Esophagus mucosa (tissue), 1 donor: ENCODE data around the gene DUSP3. TPM values are rescaled to one million over a fixed set of nuclear protein-coding genes. Genes with fewer than 3 reads are reported as not detected.
"Not testable (repeated sequence)": the region's sequence is repeated elsewhere in the genome, so short reads cannot be mapped to it uniquely, and the experiment has no call there.

Source experiments
- ATAC-seq: fragments of 200-7000 bp; cut with Tn5 transposase; one replicate; pipeline ENCODE4 v1.9.1; 2020
- total RNA-seq: library from RNA; stranded (reverse); gene quantifications from one replicate; pipeline ENCODE4 v1.2.4, GENCODE V29; 2023
- donor health status: DM: yes; HTN: yes; CAD: no.

Gene DUSP3
- total RNA-seq, 1 donor from 2014 or later, result 36.3 TPM

GRCh38 chr17:43800736-43801135 is 22.0 kb upstream of the DUSP3 start:
- ATAC-seq, result no peak

DNA sequence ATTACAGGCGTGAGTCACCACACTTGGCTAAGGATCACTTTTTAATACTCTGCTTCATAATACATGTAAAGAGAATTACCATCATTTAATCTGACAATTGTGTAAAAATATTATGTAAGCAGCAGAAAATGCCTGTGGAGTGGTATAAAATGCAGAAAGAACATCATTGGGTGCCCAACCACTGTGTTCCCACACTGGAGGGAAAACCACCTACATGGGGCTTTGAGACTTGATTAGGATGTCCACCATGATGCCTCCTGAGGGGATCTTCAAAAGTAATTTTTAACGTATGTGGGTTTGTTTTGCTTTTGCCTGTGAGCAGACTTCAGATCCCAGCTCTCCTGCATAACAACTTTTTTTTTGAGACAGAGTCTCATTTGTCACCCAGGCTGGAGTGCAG is 20.3 kb upstream of the DUSP3 start:
- no peak for ATAC-seq

- not testable (repeated sequence) for ATAC-seq
Measured at GRCh38 chr17:43798024-43798423, 19.2 kb upstream of the DUSP3 start.

GRCh38 chr17:43792668-43793067 is 13.9 kb upstream of the DUSP3 start:
- ATAC-seq, result not testable (repeated sequence)

DNA sequence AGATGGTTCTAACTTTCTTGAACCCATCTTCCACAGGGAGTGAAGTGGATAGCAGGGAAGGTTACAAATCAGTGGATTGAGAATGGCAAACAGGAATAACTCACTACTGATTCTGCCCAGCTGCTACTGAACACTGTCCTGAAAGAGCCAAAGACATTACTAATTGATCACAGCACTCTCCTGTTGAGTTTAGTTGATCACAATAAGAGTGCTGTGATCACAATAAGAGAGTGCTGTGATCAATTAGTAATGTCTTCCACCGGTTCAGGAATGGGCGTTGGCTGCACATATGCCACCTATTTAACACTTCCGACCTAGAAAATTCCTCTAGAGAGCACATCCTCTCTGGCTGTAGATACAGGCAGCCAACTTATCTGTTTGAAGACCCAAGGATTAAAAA is 12.8 kb upstream of the DUSP3 start:
- ATAC-seq, result peak; percentile 86

DNA sequence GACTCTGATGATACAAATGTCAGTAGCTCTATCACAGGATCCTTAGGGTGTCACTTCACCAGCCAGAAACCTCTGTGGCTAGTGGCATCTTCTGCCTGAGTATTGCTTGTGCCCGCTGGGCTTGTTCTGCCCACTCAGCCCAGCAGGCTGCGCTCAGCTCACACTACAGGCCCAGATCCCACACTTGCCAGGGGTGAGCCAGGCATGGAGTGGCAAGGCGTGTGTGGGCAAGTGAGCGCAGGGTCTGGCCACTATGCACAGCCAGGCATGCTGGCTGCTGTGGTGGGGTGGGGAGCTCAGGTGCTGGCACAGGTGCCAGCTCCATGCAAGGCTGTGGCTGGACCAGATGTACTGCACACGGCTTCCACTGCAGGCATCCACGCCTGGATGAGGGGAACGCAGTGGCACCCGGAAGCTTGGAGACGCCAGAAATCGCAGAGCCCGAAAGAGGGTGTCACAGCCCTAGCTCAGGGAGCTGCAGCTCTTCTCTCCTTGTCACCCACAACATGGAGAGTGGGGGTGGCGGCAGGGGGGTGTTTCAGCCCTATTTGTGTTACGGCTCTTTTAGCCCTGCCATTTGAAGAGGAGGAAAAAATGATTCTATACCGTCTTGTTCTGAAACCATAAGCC is 11.6 kb upstream of the DUSP3 start:
- peak; percentile 94 for ATAC-seq

- ATAC-seq, result no peak
Measured at GRCh38 chr17:43789482-43789881, 10.7 kb upstream of the DUSP3 start.

DNA sequence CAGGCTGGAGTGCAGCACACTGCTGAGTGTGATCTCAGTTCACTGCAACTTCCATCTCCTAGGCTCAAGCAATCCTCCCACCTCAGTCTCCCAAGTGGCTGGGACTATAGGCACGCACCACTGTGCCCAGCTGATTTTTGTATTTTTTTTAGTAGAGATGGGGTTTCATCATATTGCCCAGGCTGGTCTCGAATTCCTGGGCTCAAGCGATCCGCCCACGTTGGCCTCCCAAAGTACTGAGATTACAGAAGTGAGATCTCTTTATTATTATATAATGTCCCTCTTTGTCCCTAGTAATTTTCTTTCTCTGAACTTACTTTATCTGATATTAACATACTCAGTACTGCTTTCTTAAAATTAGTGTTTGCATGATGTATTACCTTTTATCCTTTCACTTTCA is 9.8 kb upstream of the DUSP3 start:
- ATAC-seq, result no peak

DNA sequence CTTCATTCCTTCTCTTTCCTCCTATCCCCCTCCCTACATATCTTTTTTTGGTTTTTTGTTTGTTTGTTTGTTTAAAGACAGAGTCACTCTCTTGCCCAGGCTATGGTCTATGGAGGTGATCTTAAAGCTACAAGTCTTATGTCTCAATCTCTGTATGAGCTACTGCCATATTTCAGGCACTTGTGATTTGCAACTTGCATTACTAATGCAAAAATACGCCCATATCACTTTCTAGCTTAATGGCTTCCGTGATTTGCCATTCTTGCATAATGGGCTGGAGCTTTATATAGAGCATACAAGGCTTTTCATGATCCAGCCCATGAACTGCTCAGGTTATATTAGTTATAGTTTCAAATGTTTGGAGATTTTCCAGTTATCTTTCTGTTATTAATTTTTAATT is 9.0 kb upstream of the DUSP3 start:
- no peak for ATAC-seq

DNA sequence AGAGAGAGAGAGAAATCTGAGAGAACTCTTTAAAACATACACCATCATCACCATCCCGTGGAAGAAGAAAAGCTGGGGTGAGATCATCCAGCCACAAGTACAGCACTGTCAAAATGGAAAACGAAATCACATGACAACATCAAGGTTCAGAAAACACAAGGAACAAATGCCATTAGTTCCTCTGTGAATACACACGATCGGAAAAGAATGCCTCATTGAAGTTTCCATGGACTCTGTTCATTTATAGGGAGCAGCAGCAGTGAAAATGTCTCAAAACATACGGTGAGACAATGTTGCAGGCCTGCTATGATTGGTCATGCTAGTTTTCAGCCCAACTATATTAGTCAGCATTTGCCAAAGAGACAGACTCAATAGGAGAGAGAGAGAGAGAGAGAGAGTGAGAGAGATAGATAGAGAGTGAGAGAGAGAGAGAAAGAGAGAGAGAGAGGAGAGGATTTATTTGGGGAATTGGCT is 5.9 kb upstream of the DUSP3 start:
- no peak for ATAC-seq

GRCh38 chr17:43784068-43784467 is 5.3 kb upstream of the DUSP3 start:
- ATAC-seq, result no peak

- ATAC-seq, result no peak
Measured at GRCh38 chr17:43782913-43783680, 4.3 kb upstream of the DUSP3 start.

- ATAC-seq, result no peak
Measured at GRCh38 chr17:43780135-43780534, 1.4 kb upstream of the DUSP3 start, which contains the start of gene CFAP97D1. Gene CFAP97D1 (plus strand): TSS chr17:43780435. CDS start chr17:43780463, 28 bp downstream.

GRCh38 chr17:43779145-43780125 is 658 bp upstream of the DUSP3 start:
- ATAC-seq, result no peak

- ATAC-seq, result no peak
Measured at GRCh38 chr17:43774304-43775250, 4.2 kb downstream of the DUSP3 start.

GRCh38 chr17:43772877-43773648 is 5.7 kb downstream of the DUSP3 start:
- peak; percentile 42 for ATAC-seq

DNA sequence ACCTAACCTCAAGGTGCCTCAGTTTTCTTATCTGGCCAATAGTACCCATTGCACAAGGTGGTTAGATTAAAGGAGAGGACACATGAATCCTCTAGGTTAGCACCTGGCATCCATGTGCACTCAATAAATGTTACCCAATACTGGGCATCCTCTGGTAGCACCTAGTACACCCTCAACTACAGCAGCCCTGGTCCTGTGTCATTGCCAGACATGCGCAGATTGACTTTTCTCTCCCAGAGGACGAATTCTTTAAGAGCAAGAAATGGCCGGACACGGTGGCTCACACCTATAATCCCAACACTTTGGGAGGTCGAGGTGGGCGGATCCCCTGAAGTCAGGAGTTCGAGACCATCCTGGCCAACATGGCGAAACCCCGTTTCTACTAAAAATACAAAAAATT is 7.3 kb downstream of the DUSP3 start:
- ATAC-seq, result no peak

DNA sequence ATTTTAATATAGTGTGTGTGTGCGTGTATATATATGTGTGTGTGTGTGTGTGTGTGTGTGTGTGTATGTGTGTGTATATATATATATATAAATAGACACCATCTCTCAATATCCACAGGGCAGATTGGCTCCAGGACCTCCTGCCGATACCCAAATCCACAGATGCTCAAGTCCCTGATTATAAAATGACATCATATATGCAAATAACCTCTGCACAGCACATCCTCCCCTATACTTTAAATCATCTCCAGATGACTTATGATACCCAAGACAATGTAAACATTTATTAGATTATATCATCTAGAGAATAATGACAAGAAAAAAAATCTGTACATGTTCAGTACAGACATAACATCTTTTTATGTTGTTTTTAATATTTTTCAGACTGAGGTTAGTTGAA is 7.8 kb downstream of the DUSP3 start:
- no peak for ATAC-seq

- no peak for ATAC-seq
Measured at GRCh38 chr17:43769859-43770258, 8.9 kb downstream of the DUSP3 start.

DNA sequence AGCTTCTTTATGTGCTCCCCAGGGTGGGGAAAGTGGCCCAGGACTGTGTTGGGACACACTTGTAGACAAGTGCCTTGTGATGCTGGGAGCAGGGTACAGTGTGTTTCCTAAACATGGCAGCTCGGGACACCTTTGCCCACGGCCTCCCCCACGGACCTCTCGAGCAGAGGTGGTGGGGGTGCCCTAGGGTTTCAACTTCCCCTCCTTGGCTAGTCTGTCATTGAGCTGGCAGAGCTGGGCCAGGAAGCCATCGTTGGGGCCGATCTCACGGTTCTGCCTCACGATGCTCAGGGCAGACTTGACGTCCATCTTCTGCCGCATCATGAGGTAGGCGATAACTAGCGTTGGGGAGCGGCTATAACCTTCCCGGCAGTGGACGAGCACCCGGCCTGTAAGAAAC is 9.4 kb downstream of the DUSP3 start:
- ATAC-seq, result no peak

DNA sequence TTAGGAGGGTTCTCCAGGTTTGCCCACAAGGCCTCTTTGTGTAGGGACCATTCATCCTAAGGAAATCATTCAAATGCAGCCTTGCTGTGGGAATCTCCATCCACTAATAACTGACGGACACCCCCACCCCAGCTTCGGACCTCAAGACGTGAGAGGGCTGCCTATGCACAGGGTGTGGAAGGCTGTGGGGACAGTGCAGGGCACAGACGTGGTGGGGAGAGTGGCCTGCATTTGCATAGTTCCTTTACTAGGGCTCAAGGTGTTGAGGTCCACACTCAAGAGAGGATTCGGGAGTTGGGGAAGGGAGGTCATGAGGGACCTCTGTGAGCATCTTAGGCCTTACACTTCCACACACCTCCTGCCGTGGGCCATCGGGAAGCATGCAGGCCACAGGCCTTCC is 9.8 kb downstream of the DUSP3 start:
- no peak for ATAC-seq
